GM12892 (cell line): ENCODE data around the gene MIB1.
A peak's percentile ranks its signal among the peaks of the same experiment; 100 is the strongest.
"Not testable (repeated sequence)": the region's sequence is repeated elsewhere in the genome, so short reads cannot be mapped to it uniquely, and the experiment has no call there.

Experiments used
- DNase-seq: peaks from one replicate; pipeline ENCODE4 v3.0.0; 2011; ENCODE audit not compliant: insufficient read length
- FAIRE-seq: peaks from 2 replicates; lab custom pipeline; 2011; peaks lifted over from hg19 to GRCh38; lab: Jason Lieb, UNC
- POLR2A ChIP-seq: IDR thresholded peaks from 2 replicates; pipeline ENCODE4 v1.6.1; 2011; ENCODE audit warnings: low read depth, low read length, control low read depth
- POLR2AphosphoS5 ChIP-seq: IDR thresholded peaks from 2 replicates; pipeline ENCODE4 v1.6.1; 2011; ENCODE audit warnings: low read depth, low read length, control low read depth
- TAF1 ChIP-seq: IDR thresholded peaks from 2 replicates; pipeline ENCODE4 v1.6.1; 2011; ENCODE audit warnings: low read depth, mild to moderate bottlenecking, control low read depth, low read length, borderline replicate concordance

The MIB1 gene

DNA sequence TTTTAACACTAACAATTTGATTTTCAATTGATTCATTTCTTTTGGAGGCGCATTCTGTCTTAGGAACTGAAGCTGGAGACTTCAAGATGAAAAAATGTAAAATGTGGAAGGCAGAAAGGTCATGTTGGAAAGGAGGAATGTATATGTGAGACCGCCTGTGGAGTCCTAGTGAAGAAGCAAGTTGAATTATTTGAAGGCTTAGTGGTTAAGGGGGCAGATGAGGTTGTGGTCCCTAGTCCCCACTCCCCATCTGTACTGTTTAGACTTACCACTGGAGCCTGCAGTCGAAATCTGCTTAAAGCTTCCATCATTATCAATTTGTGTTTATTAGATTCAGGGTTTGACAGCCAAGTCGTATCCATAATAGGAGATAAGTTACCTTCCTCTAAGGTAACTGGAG, 15.4 kb upstream of the MIB1 start:
- TF ChIP-seq POLR2A (no peak), TAF1 (no peak), POLR2AphosphoS5 (no peak)
- DNase-seq (no peak), FAIRE-seq (no peak)

DNA sequence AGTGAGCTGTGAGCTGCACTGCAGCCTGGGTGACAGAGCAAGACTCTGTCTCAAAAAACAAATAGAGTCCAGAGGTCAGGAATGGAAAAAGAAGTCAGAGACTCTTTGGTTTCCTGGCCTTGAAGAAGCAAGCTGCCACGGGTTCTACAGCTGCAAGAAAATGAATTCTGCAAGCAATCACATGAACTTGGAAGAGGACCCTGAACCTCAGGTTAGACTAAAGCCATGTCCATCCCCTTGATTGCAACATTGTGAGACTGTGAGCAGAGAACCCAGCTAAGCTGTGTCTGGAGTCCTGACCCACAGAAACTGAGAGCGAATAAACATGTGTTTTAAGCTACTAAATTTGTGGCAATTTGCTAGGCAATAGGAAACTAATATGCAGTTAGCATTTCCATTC, 12.9 kb upstream of the MIB1 start:
- FAIRE-seq (no peak), DNase-seq (no peak)
- TF ChIP-seq TAF1 (no peak), POLR2A (no peak), POLR2AphosphoS5 (no peak)

DNA sequence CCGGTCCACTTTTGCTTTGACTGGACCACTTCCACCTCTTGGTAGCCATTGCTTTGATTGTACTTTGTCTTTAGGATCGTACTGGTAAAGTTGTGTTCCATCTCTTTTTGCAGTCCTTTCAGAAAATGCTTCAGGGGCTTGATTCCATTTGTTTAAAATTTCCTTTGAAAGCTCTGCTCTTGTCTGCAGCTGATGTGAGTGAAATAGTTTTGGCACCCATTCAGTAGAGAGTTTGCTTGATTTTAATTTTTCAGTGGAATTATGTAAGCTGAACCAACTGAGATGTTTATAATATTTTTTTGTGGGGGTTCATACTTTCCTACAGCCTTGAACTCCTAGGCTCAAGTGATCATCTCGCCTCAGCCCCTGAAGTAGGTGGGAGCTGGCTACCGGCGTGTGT, 7.6 kb upstream of the MIB1 start:
- no peak for FAIRE-seq
- TF ChIP-seq POLR2AphosphoS5, result no peak
- TF ChIP-seq POLR2A, result no peak
- no peak for TF ChIP-seq TAF1
- DNase-seq, result no peak

DNA sequence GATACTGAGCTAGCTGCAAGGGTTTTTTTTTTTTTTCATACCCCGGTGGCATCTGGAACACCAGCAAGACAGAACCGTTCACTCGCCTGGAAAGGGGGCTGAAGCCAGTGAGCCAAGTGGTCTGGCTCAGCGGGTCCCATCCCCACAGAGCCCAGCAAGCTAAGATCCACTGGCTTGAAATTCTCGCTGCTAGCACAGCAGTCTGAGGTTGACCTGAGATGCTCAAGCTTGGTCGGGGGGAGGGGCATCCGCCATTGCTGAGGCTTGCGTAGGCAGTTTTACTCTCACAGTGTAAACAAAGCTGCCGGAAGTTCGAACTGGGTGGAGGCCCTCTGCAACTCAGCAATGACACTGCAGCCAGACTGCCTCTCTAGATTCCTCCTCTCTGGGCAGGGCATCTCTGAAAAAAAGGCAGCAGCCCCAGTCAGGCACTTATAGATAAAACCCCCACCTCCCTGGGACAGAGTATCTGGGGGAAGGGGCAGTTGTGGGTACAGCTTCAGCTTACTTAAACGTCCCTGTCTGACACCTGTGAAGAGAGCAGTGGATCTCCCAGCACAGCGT, 5.1 kb upstream of the MIB1 start:
- DNase-seq (no peak), FAIRE-seq (no peak)
- TF ChIP-seq POLR2A (no peak), TAF1 (no peak), POLR2AphosphoS5 (no peak)

DNA sequence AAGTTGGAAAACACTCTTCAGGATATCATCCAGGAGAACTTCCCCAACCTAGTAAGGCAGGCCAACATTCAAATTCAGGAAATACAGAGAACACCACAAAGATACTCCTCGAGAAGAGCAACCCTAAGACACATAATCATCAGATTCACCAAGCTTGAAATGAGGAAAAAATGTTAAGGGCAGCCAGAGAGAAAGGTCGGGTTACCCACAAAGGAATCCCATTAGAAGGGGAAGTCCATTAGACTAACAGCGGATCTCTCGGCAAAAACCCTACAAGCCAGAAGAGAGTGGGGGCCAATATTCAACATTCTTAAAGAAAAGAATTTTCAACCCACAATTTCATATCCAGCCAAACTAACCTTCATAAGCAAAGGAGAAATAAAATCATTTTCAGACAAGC, 3.7 kb upstream of the MIB1 start:
- DNase-seq, FAIRE-seq: not testable (repeated sequence)

DNA sequence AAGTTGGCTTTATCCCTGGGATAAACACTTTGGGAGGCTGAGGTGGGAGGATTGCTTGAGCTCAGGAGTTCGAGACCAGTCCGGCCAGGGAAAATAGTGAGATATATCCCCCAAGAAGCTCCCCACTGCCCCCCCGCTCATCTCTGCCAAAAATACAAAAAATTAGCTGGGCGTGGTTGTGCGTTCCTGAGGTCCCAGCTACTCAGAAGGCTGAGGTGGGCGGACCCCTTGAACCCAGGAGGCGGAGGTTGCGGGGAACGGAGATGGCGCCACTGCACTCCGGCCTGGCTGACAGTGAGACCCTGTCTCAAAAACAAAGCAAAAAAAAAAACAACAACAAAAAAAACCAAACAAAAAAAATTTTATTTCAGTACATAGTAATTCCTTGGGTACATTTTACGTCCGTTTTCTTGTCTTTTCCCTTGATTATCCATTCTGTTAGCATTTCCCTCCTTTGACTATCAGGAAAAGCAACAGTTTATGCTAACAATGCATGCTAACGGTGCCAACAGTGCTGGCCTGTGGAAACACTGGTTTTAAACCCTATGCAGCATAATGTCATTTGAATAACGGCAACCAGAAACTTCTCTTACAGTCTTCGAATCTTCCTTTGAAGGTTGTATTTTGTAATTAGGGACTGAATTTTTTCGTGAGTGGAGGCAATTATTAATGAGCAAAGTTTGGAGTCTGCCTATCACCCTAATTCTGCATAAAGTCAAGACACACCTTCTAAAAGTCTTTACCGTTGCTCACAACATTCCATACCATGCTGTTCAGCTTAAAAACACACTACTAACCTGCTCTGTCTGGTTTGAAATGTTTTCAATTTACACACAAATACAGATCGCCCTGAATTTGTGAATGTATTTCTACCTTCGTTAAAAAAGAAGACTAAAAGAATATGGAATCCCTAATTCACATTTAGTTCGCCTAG, 721 bp upstream of the MIB1 start:
- TF ChIP-seq POLR2A, result no peak
- TF ChIP-seq TAF1, result no peak
- no peak for TF ChIP-seq POLR2AphosphoS5
- FAIRE-seq (peak; percentile 51), DNase-seq (no peak)

DNA sequence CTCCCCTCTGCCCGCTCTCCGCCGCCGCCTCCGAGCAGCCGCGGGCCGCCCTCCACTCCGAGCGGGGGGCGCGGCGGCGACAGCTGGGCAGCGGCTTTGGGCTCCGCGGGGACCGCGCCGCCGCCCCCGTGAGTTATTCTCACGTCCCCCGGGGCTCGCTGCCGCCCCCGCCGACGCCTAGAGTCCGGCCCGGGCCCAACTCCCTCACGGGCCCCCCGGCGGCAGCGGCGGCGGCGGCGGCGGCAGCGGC, 645 bp downstream of the MIB1 start:
- FAIRE-seq, result peak; percentile 27
- DNase-seq, result no peak
- no peak for TF ChIP-seq POLR2A
- TF ChIP-seq POLR2AphosphoS5, result no peak
- TF ChIP-seq TAF1, result no peak

DNA sequence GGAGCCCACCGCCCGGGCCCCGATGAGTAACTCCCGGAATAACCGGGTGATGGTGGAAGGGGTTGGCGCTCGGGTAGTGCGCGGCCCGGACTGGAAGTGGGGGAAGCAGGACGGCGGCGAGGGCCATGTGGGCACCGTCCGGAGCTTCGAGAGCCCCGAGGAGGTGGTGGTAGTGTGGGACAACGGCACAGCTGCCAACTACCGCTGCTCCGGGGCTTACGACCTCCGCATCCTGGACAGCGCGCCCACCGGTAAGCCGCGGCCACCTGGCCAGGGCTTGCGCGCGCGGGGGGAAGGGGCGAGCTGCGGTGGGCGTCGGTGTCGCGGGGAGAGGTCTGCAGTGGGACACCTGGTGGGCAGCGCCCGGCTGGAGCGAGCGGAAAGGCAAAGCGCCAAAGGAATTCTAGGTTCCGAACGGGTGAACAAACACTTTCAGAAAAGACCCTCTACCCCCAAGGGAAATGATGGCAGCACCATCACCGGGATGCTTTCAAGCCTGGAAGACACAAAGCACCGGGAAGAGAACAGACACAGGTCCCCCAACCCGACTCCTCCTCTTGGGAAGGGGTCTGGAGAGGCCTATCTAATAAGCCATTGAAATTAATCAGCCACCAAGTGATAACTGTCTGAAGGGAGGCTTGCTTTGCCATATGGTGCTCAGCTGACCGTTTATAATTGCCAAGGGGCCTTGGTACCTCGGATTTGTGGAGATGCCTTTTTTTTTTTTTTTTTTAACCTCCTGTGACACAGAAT, 1.1 kb downstream of the MIB1 start:
- FAIRE-seq, result no peak
- DNase-seq, result no peak
- TF ChIP-seq TAF1, result no peak
- TF ChIP-seq POLR2AphosphoS5, result no peak
- TF ChIP-seq POLR2A, result no peak

DNA sequence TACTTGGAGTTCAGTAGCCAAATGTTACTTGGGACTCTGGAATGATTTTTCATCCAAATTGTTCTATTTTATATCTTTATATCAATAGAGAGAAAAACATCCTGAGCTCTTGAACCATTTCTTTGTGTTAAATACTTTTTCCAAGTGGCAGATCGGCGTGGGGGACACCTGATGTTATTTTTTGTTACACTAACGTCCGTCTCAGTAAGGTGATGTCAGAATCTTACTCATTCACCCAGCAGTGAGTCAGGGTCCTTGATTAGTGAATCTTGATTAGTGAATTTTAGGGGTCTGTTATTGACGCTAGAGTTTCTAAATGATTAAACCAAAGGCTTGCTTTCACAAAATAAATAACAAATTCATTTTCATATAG, 1.7 kb downstream of the MIB1 start:
- DNase-seq (no peak), FAIRE-seq (no peak)
- TF ChIP-seq TAF1 (no peak), POLR2AphosphoS5 (no peak), POLR2A (no peak)

DNA sequence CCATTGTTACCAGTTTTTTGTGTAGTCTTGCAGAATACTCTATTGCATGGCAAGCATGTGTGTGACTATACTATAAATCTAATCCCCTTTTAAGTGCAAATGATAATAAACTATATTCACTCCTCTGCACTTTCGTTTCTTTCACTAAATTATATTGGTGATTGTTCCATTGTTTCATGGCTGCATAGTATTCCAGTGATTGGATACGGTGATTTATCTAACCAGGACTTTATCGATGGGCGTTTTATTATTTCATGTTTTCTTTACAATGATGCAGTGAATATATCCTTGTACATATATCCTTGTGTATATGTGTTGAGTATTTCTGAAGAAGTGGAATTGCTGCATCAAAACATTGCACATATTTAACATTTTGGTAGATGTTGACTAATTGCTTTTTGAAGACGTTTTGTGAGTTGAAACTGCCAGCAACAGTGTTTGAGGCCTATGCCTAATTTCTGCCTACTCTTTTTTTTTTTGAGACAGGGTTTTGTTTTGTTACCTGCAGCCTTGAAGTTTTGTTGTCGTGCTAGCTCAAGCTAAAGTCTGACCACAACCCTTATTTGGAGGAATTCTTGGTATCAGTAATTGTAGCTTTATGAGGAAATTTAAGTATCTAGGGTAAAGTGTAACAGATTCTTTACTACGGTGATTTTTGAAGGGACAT, 2.7 kb downstream of the MIB1 start:
- no peak for DNase-seq
- FAIRE-seq, result no peak
- TF ChIP-seq POLR2AphosphoS5 (no peak), TAF1 (no peak), POLR2A (no peak)

DNA sequence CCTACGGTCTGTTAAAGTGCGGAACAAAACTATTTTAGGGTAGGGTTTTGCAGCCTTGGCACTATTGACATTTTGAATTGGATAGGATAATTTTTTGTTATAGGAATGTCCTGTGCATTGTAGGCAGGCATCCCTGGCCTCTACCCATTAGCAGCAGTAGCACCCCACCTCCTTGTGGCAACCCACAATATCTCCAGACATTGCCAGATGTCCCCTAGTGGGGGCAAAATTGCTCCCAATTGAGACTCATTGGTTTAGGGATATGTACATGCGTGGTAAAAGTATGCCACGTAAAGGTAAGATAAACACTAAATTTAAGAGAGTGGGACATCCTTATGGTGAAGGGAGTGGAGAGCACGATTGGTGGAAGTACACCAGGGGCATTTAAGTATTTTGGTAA, 4.6 kb downstream of the MIB1 start:
- no peak for FAIRE-seq
- TF ChIP-seq TAF1, result no peak
- no peak for TF ChIP-seq POLR2AphosphoS5
- no peak for TF ChIP-seq POLR2A
- no peak for DNase-seq

DNA sequence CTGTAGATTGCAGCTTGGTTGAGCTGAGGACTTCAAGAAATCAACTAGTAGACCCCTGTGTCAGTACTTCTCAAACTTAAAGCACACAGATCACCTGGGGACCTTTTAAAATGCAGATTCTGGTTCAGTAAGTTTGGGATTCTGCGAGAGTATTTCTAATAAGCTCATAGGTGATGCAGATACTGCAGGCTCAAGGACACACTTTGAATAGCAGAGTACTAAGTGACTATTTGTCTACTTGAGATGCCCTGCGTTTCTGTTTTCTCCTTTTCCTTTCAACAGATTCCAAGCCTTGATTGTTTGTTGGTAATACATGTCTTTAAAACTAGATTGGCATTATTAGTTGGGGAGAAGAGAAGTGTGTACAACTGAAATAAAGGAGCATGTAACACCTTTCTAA, 6.7 kb downstream of the MIB1 start:
- TF ChIP-seq POLR2AphosphoS5 (no peak), TAF1 (no peak), POLR2A (no peak)
- peak; percentile 27 for FAIRE-seq
- DNase-seq, result no peak
